PC-9 (cell line): ENCODE data around the gene MPZL2.

Experiments
- EZH2 ChIP-seq: fragments of 200-600 bp; sonication (generic); IDR thresholded peaks from 2 replicates; pipeline ENCODE4 v1.8.0; 2017; ENCODE audit warnings: antibody characterized with exemption, low read depth
- TF ChIP-seq, protein P1 (sequence below): fragments of 200-600 bp; sonication (generic); conservative IDR thresholded peaks from 2 replicates; pipeline ENCODE4 v1.6.1; 2017; ENCODE audit warnings: mixed run types, antibody characterized with exemption, mild to moderate bottlenecking, moderate library complexity

GRCh38 chr11:118263112-118263511, 985 bp downstream of the MPZL2 start:
- TF ChIP-seq, protein P1, sequence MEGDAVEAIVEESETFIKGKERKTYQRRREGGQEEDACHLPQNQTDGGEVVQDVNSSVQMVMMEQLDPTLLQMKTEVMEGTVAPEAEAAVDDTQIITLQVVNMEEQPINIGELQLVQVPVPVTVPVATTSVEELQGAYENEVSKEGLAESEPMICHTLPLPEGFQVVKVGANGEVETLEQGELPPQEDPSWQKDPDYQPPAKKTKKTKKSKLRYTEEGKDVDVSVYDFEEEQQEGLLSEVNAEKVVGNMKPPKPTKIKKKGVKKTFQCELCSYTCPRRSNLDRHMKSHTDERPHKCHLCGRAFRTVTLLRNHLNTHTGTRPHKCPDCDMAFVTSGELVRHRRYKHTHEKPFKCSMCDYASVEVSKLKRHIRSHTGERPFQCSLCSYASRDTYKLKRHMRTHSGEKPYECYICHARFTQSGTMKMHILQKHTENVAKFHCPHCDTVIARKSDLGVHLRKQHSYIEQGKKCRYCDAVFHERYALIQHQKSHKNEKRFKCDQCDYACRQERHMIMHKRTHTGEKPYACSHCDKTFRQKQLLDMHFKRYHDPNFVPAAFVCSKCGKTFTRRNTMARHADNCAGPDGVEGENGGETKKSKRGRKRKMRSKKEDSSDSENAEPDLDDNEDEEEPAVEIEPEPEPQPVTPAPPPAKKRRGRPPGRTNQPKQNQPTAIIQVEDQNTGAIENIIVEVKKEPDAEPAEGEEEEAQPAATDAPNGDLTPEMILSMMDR: no peak
- no peak for TF ChIP-seq EZH2
